Keratinocyte (primary cell): Measurements from ENCODE around the gene SYS1. TPM values are rescaled to one million over a fixed set of nuclear protein-coding genes. Genes with fewer than 3 reads are reported as not detected.

Experiments used
- DNase-seq: peaks from one replicate; pipeline ENCODE4 v3.0.0-alpha.2; 2011; ENCODE audit warnings: low read depth, missing footprints, low spot score
- FAIRE-seq: peaks from 2 replicates; lab custom pipeline; 2011; peaks lifted over from hg19 to GRCh38; lab: Jason Lieb, UNC
- H2AFZ ChIP-seq: 2 replicates; pipeline ENCODE4 v1.6.0; 2012; ENCODE audit warnings: low read length, control low read depth, inconsistent platforms; ENCODE audit not compliant: control insufficient read depth
- H3K27ac ChIP-seq: 2 replicates; pipeline ENCODE4 v1.5.1; 2011; ENCODE audit warnings: low read length; ENCODE audit not compliant: control insufficient read depth, insufficient read depth
- H3K27me3 ChIP-seq: 3 replicates; pipeline ENCODE4 v1.6.0; 2011; ENCODE audit warnings: low read length; ENCODE audit not compliant: control insufficient read depth, insufficient read depth; ENCODE audit errors: extremely low read depth
- H3K36me3 ChIP-seq, 2 experiments: 2 replicates in 1 of 2; 3 replicates in 1 of 2; pipeline ENCODE4 v1.5.1; 2011; ENCODE audit warnings: low read length in 2 of 2, mild to moderate bottlenecking in 1 of 2; ENCODE audit not compliant: control insufficient read depth in 2 of 2, insufficient read depth in 2 of 2; ENCODE audit errors: extremely low read depth in 1 of 2
- H3K4me1 ChIP-seq: 3 replicates; pipeline ENCODE4 v1.5.1; 2011; ENCODE audit warnings: low read length; ENCODE audit not compliant: control insufficient read depth, insufficient read depth; ENCODE audit errors: extremely low read depth
- H3K4me2 ChIP-seq: 3 replicates; pipeline ENCODE4 v1.6.0; 2011; ENCODE audit warnings: low read depth, low read length; ENCODE audit not compliant: control insufficient read depth, insufficient read depth; ENCODE audit errors: extremely low read depth
- H3K4me3 ChIP-seq, 3 experiments: fragments of 200-600 bp in 1 of 3; sonication (generic) in 1 of 3; 2 replicates in 2 of 3; 3 replicates in 1 of 3; pipeline ENCODE4 v1.5.1; 2011 to 2016; ENCODE audit warnings: low read length in 3 of 3, mild to moderate bottlenecking in 3 of 3, control low read depth in 2 of 3, inconsistent platforms in 1 of 3, low read depth in 1 of 3, mixed read lengths in 1 of 3, mixed run types in 1 of 3, moderate library complexity in 1 of 3; ENCODE audit not compliant: control insufficient read depth in 2 of 3, insufficient read depth in 2 of 3; ENCODE audit errors: extremely low read depth in 1 of 3
- H3K79me2 ChIP-seq: 2 replicates; pipeline ENCODE4 v1.6.0; 2012; ENCODE audit warnings: low read length; ENCODE audit not compliant: control insufficient read depth, insufficient read depth
- H3K9ac ChIP-seq: 3 replicates; pipeline ENCODE4 v1.6.0; 2011; ENCODE audit warnings: low read length; ENCODE audit not compliant: control insufficient read depth, insufficient read depth; ENCODE audit errors: extremely low read depth
- H3K9me1 ChIP-seq: 3 replicates; pipeline ENCODE4 v1.6.0; 2011; ENCODE audit warnings: low read length; ENCODE audit not compliant: control insufficient read depth, insufficient read depth; ENCODE audit errors: extremely low read depth
- H3K9me3 ChIP-seq: 2 replicates; pipeline ENCODE4 v1.5.1; 2012; ENCODE audit warnings: low read depth, low read length; ENCODE audit not compliant: control insufficient read depth
- H4K20me1 ChIP-seq: 3 replicates; pipeline ENCODE4 v1.6.0; 2011; ENCODE audit warnings: low read length; ENCODE audit not compliant: control insufficient read depth, insufficient read depth; ENCODE audit errors: extremely low read depth
- CTCF ChIP-seq, 3 experiments: IDR thresholded peaks in 1 of 3; conservative IDR thresholded peaks in 1 of 3; optimal IDR thresholded peaks in 1 of 3; 2 replicates in 2 of 3; 3 replicates in 1 of 3; pipeline versions ENCODE3 to v1.5.1; 2011; ENCODE audit warnings: low read length in 3 of 3, mild to moderate bottlenecking in 3 of 3, moderate library complexity in 2 of 3, control low read depth in 1 of 3, inconsistent platforms in 1 of 3; ENCODE audit not compliant: insufficient read depth in 2 of 3; ENCODE audit errors: extremely low read depth in 1 of 3
- EZH2 ChIP-seq: IDR thresholded peaks from one replicate; pipeline ENCODE4 v1.6.1; 2012; ENCODE audit warnings: inconsistent platforms, mild to moderate bottlenecking, low read length, moderate library complexity
- dilution Hi-C: fragments of 300-500 bp; cut with MboI; formaldehyde crosslinking; loops from one replicate; pipeline ENCODE4 v1.7.0; 2020; ENCODE audit warnings: low sequenced_read_pairs; ENCODE audit not compliant: extremely low pct_ligation_motif_present
- polyA plus RNA-seq, 5 experiments: library from polyadenylated mRNA; depleted of rRNA in 3 of 5; stranded (reverse) in 3 of 5; stranded (forward) in 1 of 5; unstranded in 1 of 5; fragments of >200 nt; gene quantifications; 1 replicate in 1 of 5; 2 replicates in 3 of 5; 3 replicates in 1 of 5; pipeline versions ENCODE4 v1.2.1 to v1.2.3, GENCODE V29; 2011 to 2012; ENCODE audit warnings: missing spikeins in 2 of 5, low read depth in 1 of 5, low replicate concordance in 1 of 5

Gene SYS1
- polyA plus RNA-seq, 1 donor (not counting 4 experiments of a cell fraction or from before 2014, with no cell fraction given) = 16.8 TPM

GRCh38 chr20:45387274-45387673 is 24.3 kb downstream of the SYS1 start:
- no peak for TF ChIP-seq EZH2
- no peak for TF ChIP-seq CTCF (optimal IDR thresholded peaks at IDR 0.05 in 1 of 3, IDR thresholded peaks at IDR 0.05 in 1 of 3, conservative IDR thresholded peaks at IDR 0.05 in 1 of 3; ENCODE audit: extremely low read depth in 1 of 3, insufficient read depth in 2 of 3, low read length in 3 of 3)
- Histone ChIP-seq H3K79me2 (no peaks in the 10 kb centered on the region), H3K9me1 (no peaks in the 10 kb centered on the region), H3K9ac (no peak overlapping the region), H3K4me2 (no peak overlapping the region), H3K36me3 (no peaks in the 10 kb centered on the region), H3K9me3 (no peaks in the 10 kb centered on the region), H3K4me1 (no peaks in the 10 kb centered on the region), H3K4me3 (no peak overlapping the region), H3K27me3 (no peaks in the 10 kb centered on the region), H4K20me1 (no peaks in the 10 kb centered on the region), H2AFZ (no peak overlapping the region), H3K27ac (no peak overlapping the region)
- FAIRE-seq (no peak), DNase-seq (no peak)
- dilution Hi-C loops = no loop called here

- no peak for TF ChIP-seq EZH2
- no peak for TF ChIP-seq CTCF (optimal IDR thresholded peaks at IDR 0.05 in 1 of 3, IDR thresholded peaks at IDR 0.05 in 1 of 3, conservative IDR thresholded peaks at IDR 0.05 in 1 of 3; ENCODE audit: extremely low read depth in 1 of 3, insufficient read depth in 2 of 3, low read length in 3 of 3)
- Histone ChIP-seq H3K79me2 (no peaks in the 10 kb centered on the region), H3K9ac (no peak overlapping the region)
These were observed 28.0 kb downstream of the SYS1 start for GRCh38 chr20:45390931-45391330.

More at GRCh38 chr20:45390931-45391330, 28.0 kb downstream of the SYS1 start:
- no peaks in the 10 kb centered on the region for H3K36me3 ChIP-seq
- H4K20me1 ChIP-seq = no peaks in the 10 kb centered on the region
- no peak overlapping the region for H3K4me2 ChIP-seq
- dilution Hi-C loops = no loop called here
- no peak overlapping the region for H3K27ac ChIP-seq
- FAIRE-seq (no peak), DNase-seq (no peak)
- no peaks in the 10 kb centered on the region for H3K4me1 ChIP-seq
- no peaks in the 10 kb centered on the region for H3K27me3 ChIP-seq
- no peaks in the 10 kb centered on the region for H3K9me1 ChIP-seq
- H2AFZ ChIP-seq = no peak overlapping the region
- H3K4me3 ChIP-seq = no peak overlapping the region
- H3K9me3 ChIP-seq = no peaks in the 10 kb centered on the region
